ENCODE data around the gene ZNF148. TPM values are rescaled to one million over a fixed set of nuclear protein-coding genes. Genes with fewer than 3 reads are reported as not detected.

ZNF148 gene
- total RNA-seq, 1 experiment from 2014 or later: 47.8 TPM

DNA sequence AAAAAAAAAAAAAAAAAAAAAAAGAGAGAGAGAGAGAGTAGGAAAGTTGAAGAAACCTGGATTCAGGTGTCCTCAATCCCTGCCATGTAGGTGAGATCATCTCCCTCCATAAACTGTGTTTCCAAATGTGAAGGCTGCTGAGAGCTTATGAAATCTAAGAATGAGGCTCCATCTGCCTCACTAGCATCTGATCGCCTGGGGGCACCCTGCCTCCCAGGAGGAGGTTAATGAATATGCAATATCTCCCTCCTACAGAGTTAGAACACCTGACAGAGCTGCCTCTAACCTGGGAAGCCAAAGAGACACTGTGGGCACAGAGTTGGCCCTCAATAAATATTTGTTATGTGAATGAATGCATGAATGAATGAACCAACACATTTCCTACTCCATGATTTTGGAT is 23.8 kb upstream of the ZNF148 start:
- ChIA-PET POLR2A (ENCODE audit: low non-redundant PET) (no interaction called here), CTCF (no interaction called here)
- no peak for DNase-seq (ENCODE audit: low spot score)
- no peak for TF ChIP-seq EZH2 (IDR thresholded peaks at IDR 0.05; ENCODE audit: borderline replicate concordance, low read depth, low read length, poor library complexity, severe bottlenecking)
- TF ChIP-seq, protein P1, sequence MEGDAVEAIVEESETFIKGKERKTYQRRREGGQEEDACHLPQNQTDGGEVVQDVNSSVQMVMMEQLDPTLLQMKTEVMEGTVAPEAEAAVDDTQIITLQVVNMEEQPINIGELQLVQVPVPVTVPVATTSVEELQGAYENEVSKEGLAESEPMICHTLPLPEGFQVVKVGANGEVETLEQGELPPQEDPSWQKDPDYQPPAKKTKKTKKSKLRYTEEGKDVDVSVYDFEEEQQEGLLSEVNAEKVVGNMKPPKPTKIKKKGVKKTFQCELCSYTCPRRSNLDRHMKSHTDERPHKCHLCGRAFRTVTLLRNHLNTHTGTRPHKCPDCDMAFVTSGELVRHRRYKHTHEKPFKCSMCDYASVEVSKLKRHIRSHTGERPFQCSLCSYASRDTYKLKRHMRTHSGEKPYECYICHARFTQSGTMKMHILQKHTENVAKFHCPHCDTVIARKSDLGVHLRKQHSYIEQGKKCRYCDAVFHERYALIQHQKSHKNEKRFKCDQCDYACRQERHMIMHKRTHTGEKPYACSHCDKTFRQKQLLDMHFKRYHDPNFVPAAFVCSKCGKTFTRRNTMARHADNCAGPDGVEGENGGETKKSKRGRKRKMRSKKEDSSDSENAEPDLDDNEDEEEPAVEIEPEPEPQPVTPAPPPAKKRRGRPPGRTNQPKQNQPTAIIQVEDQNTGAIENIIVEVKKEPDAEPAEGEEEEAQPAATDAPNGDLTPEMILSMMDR (conservative IDR thresholded peaks at IDR 0.05; ENCODE audit: low read depth, low read length): no peak
- H3K27ac ChIP-seq (ENCODE audit: low read depth, low read length, poor library complexity, severe bottlenecking): no peak overlapping the region
- intact Hi-C loops (cut with micrococcal nuclease; ENCODE audit: unreplicated experiment): no loop called here
- H3K4me1 ChIP-seq (ENCODE audit: insufficient read depth, low read length, poor library complexity, severe bottlenecking): no peaks in the 10 kb centered on the region
- no peaks in the 10 kb centered on the region for H3K27me3 ChIP-seq (replicated peaks; ENCODE audit: insufficient read depth, low read depth, low read length, poor library complexity)
- H3K36me3 ChIP-seq (ENCODE audit: insufficient read depth, low read length, poor library complexity, severe bottlenecking): no peaks in the 10 kb centered on the region
- no peak overlapping the region for H3K4me3 ChIP-seq (ENCODE audit: low read depth, low read length, poor library complexity, severe bottlenecking)
- no TSS peak for BruUV-seq (replicated peaks)
- H3K9me3 ChIP-seq (ENCODE audit: low read depth, low read length, poor library complexity, severe bottlenecking): no peaks in the 10 kb centered on the region

GRCh38 chr3:125395091-125395490 is 20.0 kb upstream of the ZNF148 start:
- TF ChIP-seq, protein P1 (conservative IDR thresholded peaks at IDR 0.05; ENCODE audit: low read depth, low read length): no peak
- no peak for TF ChIP-seq EZH2 (IDR thresholded peaks at IDR 0.05; ENCODE audit: borderline replicate concordance, low read depth, low read length, poor library complexity, severe bottlenecking)
- intact Hi-C loops (cut with micrococcal nuclease; ENCODE audit: unreplicated experiment): no loop called here
- H3K27ac ChIP-seq (ENCODE audit: low read depth, low read length, poor library complexity, severe bottlenecking): no peak overlapping the region
- H3K36me3 ChIP-seq (ENCODE audit: insufficient read depth, low read length, poor library complexity, severe bottlenecking): no peaks in the 10 kb centered on the region
- no TSS peak for BruUV-seq (replicated peaks)
- no peak overlapping the region for H3K4me3 ChIP-seq (ENCODE audit: low read depth, low read length, poor library complexity, severe bottlenecking)
- no peaks in the 10 kb centered on the region for H3K27me3 ChIP-seq (replicated peaks; ENCODE audit: insufficient read depth, low read depth, low read length, poor library complexity)
- DNase-seq (ENCODE audit: low spot score): no peak
- no peaks in the 10 kb centered on the region for H3K4me1 ChIP-seq (ENCODE audit: insufficient read depth, low read length, poor library complexity, severe bottlenecking)
- CTCF ChIA-PET: no interaction called here
- POLR2A ChIA-PET (ENCODE audit: low non-redundant PET): no interaction called here
- H3K9me3 ChIP-seq (ENCODE audit: low read depth, low read length, poor library complexity, severe bottlenecking): no peaks in the 10 kb centered on the region

- intact Hi-C loops (cut with micrococcal nuclease; ENCODE audit: unreplicated experiment): no loop called here
- no peaks in the 10 kb centered on the region for H3K27me3 ChIP-seq (replicated peaks; ENCODE audit: insufficient read depth, low read depth, low read length, poor library complexity)
- no peak for DNase-seq (ENCODE audit: low spot score)
- H3K4me3 ChIP-seq (ENCODE audit: low read depth, low read length, poor library complexity, severe bottlenecking): no peak overlapping the region
- no TSS peak for BruUV-seq (replicated peaks)
- no peak overlapping the region for H3K27ac ChIP-seq (ENCODE audit: low read depth, low read length, poor library complexity, severe bottlenecking)
- CTCF ChIA-PET: no interaction called here
- no peaks in the 10 kb centered on the region for H3K36me3 ChIP-seq (ENCODE audit: insufficient read depth, low read length, poor library complexity, severe bottlenecking)
- H3K4me1 ChIP-seq (ENCODE audit: insufficient read depth, low read length, poor library complexity, severe bottlenecking): no peaks in the 10 kb centered on the region
- POLR2A ChIA-PET (ENCODE audit: low non-redundant PET): no interaction called here
- TF ChIP-seq, protein P1 (conservative IDR thresholded peaks at IDR 0.05; ENCODE audit: low read depth, low read length): no peak
- no peak for TF ChIP-seq EZH2 (IDR thresholded peaks at IDR 0.05; ENCODE audit: borderline replicate concordance, low read depth, low read length, poor library complexity, severe bottlenecking)
- no peaks in the 10 kb centered on the region for H3K9me3 ChIP-seq (ENCODE audit: low read depth, low read length, poor library complexity, severe bottlenecking)
Observed at GRCh38 chr3:125394406-125394805, 19.3 kb upstream of the ZNF148 start.
